ENCODE results near the gene MTA1. TPM values are rescaled to one million over a fixed set of nuclear protein-coding genes. Genes with fewer than 3 reads are reported as not detected.

The MTA1 gene
- total RNA-seq, 1 donor from 2014 or later, result 59.8 TPM

DNA sequence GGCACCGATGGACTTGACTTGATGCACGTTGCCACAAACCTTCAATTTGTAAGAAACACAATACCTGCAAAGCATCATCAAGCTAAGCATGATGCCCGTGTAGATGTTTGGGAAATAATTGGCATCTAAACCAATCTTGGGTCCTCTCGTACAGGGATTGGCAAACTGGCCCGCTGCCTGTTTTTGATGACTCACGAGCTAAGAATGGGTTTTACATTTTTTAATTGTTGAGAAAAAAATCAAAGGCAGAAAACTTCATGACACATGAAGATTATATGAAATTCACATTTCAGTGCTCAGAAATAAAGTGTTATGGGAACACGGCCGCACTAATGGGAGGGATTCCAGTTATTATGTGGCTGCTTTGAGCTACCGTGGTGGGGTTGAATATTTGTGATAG lies 10.9 kb downstream of the MTA1 start:
- H3F3A ChIP-seq (ENCODE audit: low read depth), result peaks cover 4% of the 10 kb centered on the region
- H3K79me2 ChIP-seq (ENCODE audit: low read depth), result peaks cover 100% of the 10 kb centered on the region
- no peaks in the 10 kb centered on the region for H3K4me1 ChIP-seq
- no peak overlapping the region for H3K4me3 ChIP-seq
- peaks cover 42% of the 10 kb centered on the region for H3K9me3 Mint-ChIP-seq
- no peaks in the 10 kb centered on the region for H3K27me3 ChIP-seq
- peaks cover 71% of the 10 kb centered on the region for H4K20me1 ChIP-seq (ENCODE audit: low read depth)
- DNase-seq (ENCODE audit: low spot score), result no peak
- TF ChIP-seq, protein P1, sequence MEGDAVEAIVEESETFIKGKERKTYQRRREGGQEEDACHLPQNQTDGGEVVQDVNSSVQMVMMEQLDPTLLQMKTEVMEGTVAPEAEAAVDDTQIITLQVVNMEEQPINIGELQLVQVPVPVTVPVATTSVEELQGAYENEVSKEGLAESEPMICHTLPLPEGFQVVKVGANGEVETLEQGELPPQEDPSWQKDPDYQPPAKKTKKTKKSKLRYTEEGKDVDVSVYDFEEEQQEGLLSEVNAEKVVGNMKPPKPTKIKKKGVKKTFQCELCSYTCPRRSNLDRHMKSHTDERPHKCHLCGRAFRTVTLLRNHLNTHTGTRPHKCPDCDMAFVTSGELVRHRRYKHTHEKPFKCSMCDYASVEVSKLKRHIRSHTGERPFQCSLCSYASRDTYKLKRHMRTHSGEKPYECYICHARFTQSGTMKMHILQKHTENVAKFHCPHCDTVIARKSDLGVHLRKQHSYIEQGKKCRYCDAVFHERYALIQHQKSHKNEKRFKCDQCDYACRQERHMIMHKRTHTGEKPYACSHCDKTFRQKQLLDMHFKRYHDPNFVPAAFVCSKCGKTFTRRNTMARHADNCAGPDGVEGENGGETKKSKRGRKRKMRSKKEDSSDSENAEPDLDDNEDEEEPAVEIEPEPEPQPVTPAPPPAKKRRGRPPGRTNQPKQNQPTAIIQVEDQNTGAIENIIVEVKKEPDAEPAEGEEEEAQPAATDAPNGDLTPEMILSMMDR (IDR thresholded peaks at IDR 0.05), result no peak
- TF ChIP-seq EZH2 (IDR thresholded peaks at IDR 0.05) (no peak), EZH2phosphoT487 (IDR thresholded peaks at IDR 0.05) (no peak)
- no peaks in the 10 kb centered on the region for H3K27me3 Mint-ChIP-seq (ENCODE audit: insufficient read depth, low read depth)
- no peak overlapping the region for H3K9ac ChIP-seq
- no peak overlapping the region for H3K27ac Mint-ChIP-seq
- no peak overlapping the region for H2AFZ ChIP-seq (replicated peaks)
- H3K36me3 Mint-ChIP-seq, result peaks cover 56% of the 10 kb centered on the region
- no peaks in the 10 kb centered on the region for H3K36me3 ChIP-seq
- no peaks in the 10 kb centered on the region for H3K9me3 ChIP-seq (ENCODE audit: low read depth)
- H3K27ac ChIP-seq, result no peak overlapping the region
- no peaks in the 10 kb centered on the region for H3K4me1 Mint-ChIP-seq
- H3K4me3 Mint-ChIP-seq, result no peak overlapping the region
- no peak overlapping the region for H3K4me2 ChIP-seq

- no peak for TF ChIP-seq EZH2phosphoT487 (IDR thresholded peaks at IDR 0.05)
- no peak for DNase-seq (ENCODE audit: low spot score)
- no peak overlapping the region for H3K4me3 ChIP-seq
- H3K27ac ChIP-seq, result no peak overlapping the region
- H4K20me1 ChIP-seq (ENCODE audit: low read depth), result peaks cover 72% of the 10 kb centered on the region
- Mint-ChIP-seq H3K4me3 (no peak overlapping the region), H3K4me1 (no peaks in the 10 kb centered on the region), H3K27ac (no peak overlapping the region), H3K9me3 (peaks cover 47% of the 10 kb centered on the region), H3K27me3 (ENCODE audit: insufficient read depth, low read depth) (no peaks in the 10 kb centered on the region), H3K36me3 (peaks cover 58% of the 10 kb centered on the region)
- H3K9ac ChIP-seq, result no peak overlapping the region
- H3K36me3 ChIP-seq, result no peaks in the 10 kb centered on the region
- peaks cover 4% of the 10 kb centered on the region for H3F3A ChIP-seq (ENCODE audit: low read depth)
- H2AFZ ChIP-seq (replicated peaks), result no peak overlapping the region
- H3K4me1 ChIP-seq, result no peaks in the 10 kb centered on the region
- H3K27me3 ChIP-seq, result no peaks in the 10 kb centered on the region
- no peaks in the 10 kb centered on the region for H3K9me3 ChIP-seq (ENCODE audit: low read depth)
- peaks cover 100% of the 10 kb centered on the region for H3K79me2 ChIP-seq (ENCODE audit: low read depth)
- no peak overlapping the region for H3K4me2 ChIP-seq
Measured at GRCh38 chr14:105431256-105431655, 11.6 kb downstream of the MTA1 start.

DNA sequence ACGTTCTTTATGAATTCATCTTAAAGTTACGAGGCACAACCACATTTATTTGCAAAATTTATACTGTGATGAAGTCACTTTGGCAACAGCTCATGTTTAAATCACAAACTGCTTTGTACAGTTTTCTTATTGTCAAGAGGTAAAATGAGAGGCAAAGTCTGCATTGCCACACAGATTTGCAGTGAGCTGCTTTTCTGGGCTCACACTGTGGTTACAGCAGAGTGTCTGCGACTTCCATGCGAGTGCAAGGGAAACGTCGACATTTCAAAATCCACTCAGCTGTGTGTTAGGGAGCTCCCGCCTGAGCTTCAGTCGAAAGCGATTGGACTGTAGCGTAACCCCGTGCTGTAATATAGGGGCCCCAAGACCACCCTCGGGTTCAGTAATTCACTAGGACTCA lies 13.0 kb downstream of the MTA1 start:
- Histone ChIP-seq H4K20me1 (ENCODE audit: low read depth) (peaks cover 82% of the 10 kb centered on the region), H3F3A (ENCODE audit: low read depth) (peaks cover 4% of the 10 kb centered on the region), H3K79me2 (ENCODE audit: low read depth) (peaks cover 100% of the 10 kb centered on the region), H3K4me3 (no peak overlapping the region), H3K9ac (no peak overlapping the region), H3K27me3 (no peaks in the 10 kb centered on the region), H3K27ac (no peak overlapping the region), H3K4me1 (no peaks in the 10 kb centered on the region), H3K36me3 (no peaks in the 10 kb centered on the region), H2AFZ (replicated peaks) (no peak overlapping the region), H3K9me3 (ENCODE audit: low read depth) (no peaks in the 10 kb centered on the region), H3K4me2 (no peak overlapping the region)
- H3K27me3 Mint-ChIP-seq (ENCODE audit: insufficient read depth, low read depth), result no peaks in the 10 kb centered on the region
- TF ChIP-seq EZH2phosphoT487 (IDR thresholded peaks at IDR 0.05) (no peak), EZH2 (IDR thresholded peaks at IDR 0.05) (no peak)
- TF ChIP-seq, protein P1 (IDR thresholded peaks at IDR 0.05), result no peak
- H3K4me1 Mint-ChIP-seq, result no peaks in the 10 kb centered on the region
- no peak overlapping the region for H3K4me3 Mint-ChIP-seq
- H3K36me3 Mint-ChIP-seq, result peaks cover 46% of the 10 kb centered on the region
- H3K27ac Mint-ChIP-seq, result no peak overlapping the region
- H3K9me3 Mint-ChIP-seq, result peaks cover 38% of the 10 kb centered on the region
- DNase-seq (ENCODE audit: low spot score), result no peak

DNA sequence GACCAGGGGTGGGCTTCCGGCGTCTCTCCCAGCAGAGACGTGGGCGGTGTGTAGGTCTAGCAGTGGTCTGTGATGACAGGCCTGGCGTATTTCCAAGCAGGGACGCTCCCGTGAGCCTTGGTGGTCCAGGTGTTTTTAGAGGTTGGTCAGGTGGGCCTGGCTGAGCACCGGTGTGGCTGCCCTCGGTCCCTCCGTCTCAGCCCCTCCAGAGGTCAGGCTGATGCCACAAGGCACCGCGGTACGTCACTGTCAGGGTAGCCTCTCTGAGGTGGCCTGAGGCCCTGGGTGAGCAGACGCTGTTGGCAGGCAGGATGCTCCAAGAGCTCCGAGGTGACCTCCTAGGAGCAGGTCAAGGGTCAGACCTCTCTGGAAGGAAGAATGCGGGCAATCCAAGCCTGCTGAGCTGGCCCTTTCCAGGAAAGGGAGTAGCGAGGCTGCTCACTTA lies 13.6 kb downstream of the MTA1 start:
- Histone ChIP-seq H3K9me3 (ENCODE audit: low read depth) (no peaks in the 10 kb centered on the region), H4K20me1 (ENCODE audit: low read depth) (peaks cover 82% of the 10 kb centered on the region), H3K27me3 (no peaks in the 10 kb centered on the region), H3K9ac (no peak overlapping the region), H2AFZ (replicated peaks) (no peak overlapping the region), H3K27ac (no peak overlapping the region), H3F3A (ENCODE audit: low read depth) (peaks cover 4% of the 10 kb centered on the region), H3K36me3 (no peaks in the 10 kb centered on the region), H3K4me1 (no peaks in the 10 kb centered on the region), H3K79me2 (ENCODE audit: low read depth) (peaks cover 100% of the 10 kb centered on the region), H3K4me2 (no peak overlapping the region), H3K4me3 (no peak overlapping the region)
- Mint-ChIP-seq H3K4me1 (no peaks in the 10 kb centered on the region), H3K27me3 (ENCODE audit: insufficient read depth, low read depth) (no peaks in the 10 kb centered on the region), H3K27ac (no peak overlapping the region), H3K4me3 (no peak overlapping the region), H3K9me3 (peaks cover 36% of the 10 kb centered on the region), H3K36me3 (peaks cover 43% of the 10 kb centered on the region)
- DNase-seq (ENCODE audit: low spot score), result peak; percentile 29
- TF ChIP-seq, protein P1 (IDR thresholded peaks at IDR 0.05), result no peak
- TF ChIP-seq EZH2phosphoT487 (IDR thresholded peaks at IDR 0.05), result no peak
- TF ChIP-seq EZH2 (IDR thresholded peaks at IDR 0.05), result no peak

All from neural progenitor cell (in vitro differentiated cells).